GM12872 (cell line): ENCODE results near the gene REM2.

Experiments used
- CTCF ChIP-seq: IDR thresholded peaks from 3 replicates; pipeline ENCODE4 v1.5.1; 2011; ENCODE audit warnings: low read depth, mild to moderate bottlenecking, low read length, moderate library complexity; ENCODE audit not compliant: insufficient read depth

REM2 gene

GRCh38 chr14:22845103-22845394 is 38.0 kb upstream of the REM2 start:
- no peak for TF ChIP-seq CTCF

GRCh38 chr14:22845821-22846625 is 37.0 kb upstream of the REM2 start:
- TF ChIP-seq CTCF: no peak

GRCh38 chr14:22846811-22847307 is 36.2 kb upstream of the REM2 start:
- TF ChIP-seq CTCF: no peak

- TF ChIP-seq CTCF: peak; percentile 38
These were observed 35.2 kb upstream of the REM2 start for GRCh38 chr14:22847661-22848341.

- no peak for TF ChIP-seq CTCF
These were observed 34.5 kb upstream of the REM2 start for GRCh38 chr14:22848351-22849164.

GRCh38 chr14:22849212-22849819 is 33.7 kb upstream of the REM2 start:
- TF ChIP-seq CTCF: no peak
